IPS-20b (cell line): ENCODE data around the gene RLIM.
"Not testable (repeated sequence)": the region's sequence is repeated elsewhere in the genome, so short reads cannot be mapped to it uniquely, and the experiment has no call there.

Source experiments
- H3K27ac ChIP-seq: one replicate; pipeline ENCODE4 v1.5.1; 2013; ENCODE audit warnings: low read length
- H3K27me3 ChIP-seq: 2 replicates; pipeline ENCODE4 v1.6.1; 2013; ENCODE audit warnings: mild to moderate bottlenecking, low read length, inconsistent platforms; ENCODE audit not compliant: insufficient read depth
- H3K36me3 ChIP-seq: 2 replicates; pipeline ENCODE4 v1.6.1; 2013; ENCODE audit warnings: low read depth, mild to moderate bottlenecking, inconsistent platforms, low read length, moderate library complexity; ENCODE audit not compliant: insufficient read depth
- H3K4me1 ChIP-seq: 2 replicates; pipeline ENCODE4 v1.6.1; 2013; ENCODE audit warnings: mild to moderate bottlenecking, control low read depth, inconsistent platforms, low read length, moderate library complexity; ENCODE audit not compliant: insufficient read depth
- H3K4me3 ChIP-seq: 2 replicates; pipeline ENCODE4 v1.5.1; 2013; ENCODE audit warnings: mild to moderate bottlenecking, low read length, inconsistent platforms
- H3K9ac ChIP-seq: 2 replicates; pipeline ENCODE4 v1.6.1; 2013; ENCODE audit warnings: low read depth, mild to moderate bottlenecking, inconsistent platforms, low read length, moderate library complexity
- H3K9me3 ChIP-seq: 2 replicates; pipeline ENCODE4 v1.6.1; 2013; ENCODE audit warnings: mild to moderate bottlenecking, low read depth, low read length, inconsistent platforms; ENCODE audit not compliant: insufficient read depth

Gene RLIM, protein sequence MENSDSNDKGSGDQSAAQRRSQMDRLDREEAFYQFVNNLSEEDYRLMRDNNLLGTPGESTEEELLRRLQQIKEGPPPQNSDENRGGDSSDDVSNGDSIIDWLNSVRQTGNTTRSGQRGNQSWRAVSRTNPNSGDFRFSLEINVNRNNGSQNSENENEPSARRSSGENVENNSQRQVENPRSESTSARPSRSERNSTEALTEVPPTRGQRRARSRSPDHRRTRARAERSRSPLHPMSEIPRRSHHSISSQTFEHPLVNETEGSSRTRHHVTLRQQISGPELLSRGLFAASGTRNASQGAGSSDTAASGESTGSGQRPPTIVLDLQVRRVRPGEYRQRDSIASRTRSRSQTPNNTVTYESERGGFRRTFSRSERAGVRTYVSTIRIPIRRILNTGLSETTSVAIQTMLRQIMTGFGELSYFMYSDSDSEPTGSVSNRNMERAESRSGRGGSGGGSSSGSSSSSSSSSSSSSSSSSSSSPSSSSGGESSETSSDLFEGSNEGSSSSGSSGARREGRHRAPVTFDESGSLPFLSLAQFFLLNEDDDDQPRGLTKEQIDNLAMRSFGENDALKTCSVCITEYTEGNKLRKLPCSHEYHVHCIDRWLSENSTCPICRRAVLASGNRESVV

DNA sequence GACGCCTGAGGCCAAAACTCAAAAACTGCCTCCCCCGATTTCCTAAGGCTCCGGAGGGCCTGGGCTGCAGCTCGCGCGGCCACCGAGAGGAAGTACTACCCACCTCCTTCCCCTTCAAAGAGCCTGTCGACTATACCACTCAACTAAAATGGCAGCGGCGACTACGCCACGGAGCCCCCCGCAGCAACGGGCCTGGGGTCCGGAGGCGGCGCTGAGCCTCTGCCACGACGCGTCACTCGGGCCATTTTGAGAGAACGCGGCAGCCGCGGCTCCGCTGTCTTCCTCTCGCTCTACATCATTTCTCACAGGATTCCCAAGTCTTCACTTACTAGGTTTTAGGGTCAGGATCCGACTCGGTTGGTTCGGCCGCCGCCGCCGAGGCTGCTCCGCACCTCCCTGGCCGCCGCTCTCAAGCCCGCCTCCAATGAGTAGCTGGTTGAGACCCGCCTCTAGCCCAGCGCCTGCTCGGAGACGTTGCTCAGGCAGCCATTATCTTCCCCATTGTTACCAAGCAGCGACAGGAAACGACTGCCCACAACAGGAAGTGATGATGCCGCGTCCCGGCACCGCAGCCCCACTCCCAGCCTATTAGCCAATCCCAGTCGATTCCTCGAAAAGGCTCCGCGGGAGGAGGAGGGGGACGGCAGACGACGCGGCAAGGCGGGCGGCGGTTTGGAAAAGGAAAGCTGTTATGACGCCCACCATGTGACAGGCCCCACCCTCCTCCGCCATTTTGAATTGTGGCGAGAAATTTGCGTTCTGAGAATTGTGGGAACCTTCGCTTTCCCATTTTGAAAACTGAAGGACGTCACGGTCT is at the start of gene RLIM:
Gene RLIM (minus strand): TSS at position 532 of the 817 bp plus-strand sequence. CDS start 18,647 bp downstream, outside the sequence.
- peak within 1 kb of the TSS; percentile 96 for H3K9ac ChIP-seq
- H3K9me3 ChIP-seq = no peaks in the 10 kb centered on the region; the same call in 1 of the 2 replicates
- H3K4me3 ChIP-seq = peak within 1 kb of the TSS; percentile 92
- peak within 1 kb of the TSS; percentile 87 for H3K27ac ChIP-seq
- no peaks in the 10 kb centered on the region for H3K27me3 ChIP-seq
- peaks cover 25% of the 10 kb centered on the region for H3K36me3 ChIP-seq
- H3K4me1 ChIP-seq = no peaks in the 10 kb centered on the region; the same call in 1 of the 2 replicates

DNA sequence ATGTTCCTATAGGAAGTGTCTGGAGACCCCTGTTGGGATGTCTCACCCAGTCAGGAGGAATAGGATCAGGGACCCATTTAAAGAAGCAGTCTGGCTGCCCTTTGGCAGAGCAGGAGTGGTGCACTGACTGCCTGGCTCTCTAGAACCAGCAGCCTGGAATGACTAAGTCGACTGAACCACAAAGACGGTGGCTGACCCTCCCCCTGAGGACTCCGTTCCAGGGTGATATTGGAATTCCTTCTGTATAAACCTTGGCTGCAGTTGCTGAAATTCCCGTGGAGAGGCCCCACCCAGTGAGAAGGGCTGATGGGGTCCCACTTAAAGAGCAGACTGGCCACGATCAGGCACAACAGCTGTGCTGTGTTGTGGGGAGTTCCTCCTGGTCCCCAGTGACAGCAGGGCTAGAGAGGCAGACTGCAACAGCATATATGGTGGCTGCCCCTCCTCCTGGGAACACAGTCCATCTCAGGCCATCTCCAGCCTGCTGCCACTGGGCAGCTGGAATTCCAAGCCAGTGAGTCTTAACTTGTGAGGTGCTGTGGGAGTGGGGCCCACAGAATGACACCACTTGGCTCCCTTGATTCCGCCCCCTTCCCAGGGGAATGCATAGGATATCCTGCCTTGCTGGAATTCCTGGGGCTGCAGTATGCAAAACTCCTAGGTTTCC is 41.8 kb upstream of the RLIM start:
- no peak overlapping the region for H3K27ac ChIP-seq
- no peak overlapping the region for H3K9ac ChIP-seq
- no peaks in the 10 kb centered on the region for H3K27me3 ChIP-seq
- no peak overlapping the region for H3K4me3 ChIP-seq
- no peaks in the 10 kb centered on the region for H3K4me1 ChIP-seq
- H3K36me3 ChIP-seq = no peaks in the 10 kb centered on the region
- no peaks in the 10 kb centered on the region for H3K9me3 ChIP-seq

DNA sequence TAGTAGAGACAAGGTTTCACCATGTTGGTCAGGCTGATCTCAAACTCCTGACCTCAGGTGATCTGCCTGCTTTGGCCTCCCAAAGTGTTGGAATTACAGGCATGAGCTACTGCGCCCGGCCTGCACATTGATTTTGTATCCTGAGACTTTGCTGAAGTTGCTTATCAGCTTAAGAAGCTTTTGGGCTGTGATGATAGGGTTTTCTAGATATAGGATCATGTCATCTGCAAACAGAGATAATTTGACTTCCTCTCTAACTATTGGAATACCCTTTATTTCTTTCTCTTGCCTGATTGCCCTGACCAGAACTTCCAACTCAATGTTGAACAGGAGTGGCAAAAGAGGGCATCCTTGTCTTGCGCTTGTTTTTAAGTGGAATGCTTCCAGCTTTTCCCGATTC is 40.5 kb upstream of the RLIM start:
- H3K36me3 ChIP-seq, H3K9me3 ChIP-seq, H3K27me3 ChIP-seq, H3K4me1 ChIP-seq, H3K4me3 ChIP-seq, H3K9ac ChIP-seq, H3K27ac ChIP-seq: not testable (repeated sequence)

DNA sequence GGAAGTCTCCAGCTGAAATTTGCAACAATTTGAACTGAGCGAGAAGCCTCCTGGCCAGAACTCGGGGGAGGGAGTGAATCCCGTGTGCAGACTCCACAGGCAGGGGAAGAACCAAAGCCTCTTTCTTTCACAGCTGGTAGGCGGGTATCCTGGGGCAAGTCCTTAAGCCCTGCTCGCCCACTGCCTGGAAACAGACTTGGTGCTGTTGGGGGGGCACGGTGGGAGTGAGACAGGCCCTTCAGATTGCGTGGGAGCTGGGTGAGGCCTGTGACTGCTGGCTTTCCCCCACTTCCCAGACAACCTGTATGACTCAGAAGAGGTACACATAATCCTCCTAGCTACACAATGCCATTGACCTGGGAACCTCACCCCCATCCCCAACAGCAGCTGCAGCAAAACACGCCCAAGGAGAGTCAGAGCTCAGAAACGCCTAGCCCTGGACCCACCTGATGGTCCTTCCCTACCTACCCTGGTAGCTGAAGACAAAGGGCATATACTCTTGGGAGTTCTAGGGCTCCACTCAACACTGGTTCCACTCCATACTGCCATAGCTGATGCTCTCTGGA is 22.4 kb upstream of the RLIM start:
- no peak overlapping the region for H3K9ac ChIP-seq
- H3K4me1 ChIP-seq = no peaks in the 10 kb centered on the region
- H3K36me3 ChIP-seq = no peaks in the 10 kb centered on the region
- no peak overlapping the region for H3K4me3 ChIP-seq
- no peaks in the 10 kb centered on the region for H3K9me3 ChIP-seq
- no peak overlapping the region for H3K27ac ChIP-seq
- H3K27me3 ChIP-seq = no peaks in the 10 kb centered on the region

DNA sequence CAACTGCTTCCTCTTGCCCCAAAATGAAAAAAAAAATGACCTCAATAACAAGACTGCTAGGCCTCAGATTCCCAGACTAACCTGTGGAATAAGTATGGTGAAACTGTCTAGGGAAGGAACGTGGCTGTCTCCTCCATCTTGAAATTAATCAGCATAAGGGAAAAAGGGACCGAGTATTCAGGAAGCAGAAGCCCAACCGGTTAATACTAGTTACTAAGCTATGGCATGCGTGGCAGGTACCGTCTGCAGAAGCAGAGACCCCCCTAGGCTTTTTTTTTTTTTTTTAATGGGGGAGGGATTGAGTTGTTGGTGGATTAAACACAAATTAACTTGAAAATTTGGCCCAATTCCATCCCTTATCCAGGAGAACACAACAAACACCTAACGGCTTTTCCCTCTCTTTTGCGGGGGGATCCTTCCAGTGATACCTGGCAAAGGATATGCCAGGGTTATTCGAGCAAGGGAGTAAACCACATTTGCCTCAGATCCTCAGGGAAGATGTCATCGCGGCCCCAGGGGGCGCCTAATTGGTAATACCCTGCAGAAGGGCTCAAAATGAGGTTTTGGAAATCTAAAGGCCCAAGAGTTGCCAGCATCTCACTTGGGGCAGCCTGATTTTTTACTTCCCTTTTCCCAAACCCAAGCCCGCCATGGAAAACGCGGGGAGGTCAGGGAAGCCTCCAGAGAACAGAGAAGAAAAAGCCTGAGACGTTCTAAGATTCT is 893 bp downstream of the RLIM start:
- Histone ChIP-seq H3K36me3 (peaks cover 29% of the 10 kb centered on the region), H3K9me3 (no peaks in the 10 kb centered on the region; the same call in 1 of the 2 replicates), H3K9ac (peak overlapping the region; percentile 96), H3K4me3 (peak overlapping the region; percentile 92), H3K27me3 (no peaks in the 10 kb centered on the region), H3K4me1 (no peaks in the 10 kb centered on the region; the same call in 1 of the 2 replicates), H3K27ac (peak overlapping the region; percentile 87)

DNA sequence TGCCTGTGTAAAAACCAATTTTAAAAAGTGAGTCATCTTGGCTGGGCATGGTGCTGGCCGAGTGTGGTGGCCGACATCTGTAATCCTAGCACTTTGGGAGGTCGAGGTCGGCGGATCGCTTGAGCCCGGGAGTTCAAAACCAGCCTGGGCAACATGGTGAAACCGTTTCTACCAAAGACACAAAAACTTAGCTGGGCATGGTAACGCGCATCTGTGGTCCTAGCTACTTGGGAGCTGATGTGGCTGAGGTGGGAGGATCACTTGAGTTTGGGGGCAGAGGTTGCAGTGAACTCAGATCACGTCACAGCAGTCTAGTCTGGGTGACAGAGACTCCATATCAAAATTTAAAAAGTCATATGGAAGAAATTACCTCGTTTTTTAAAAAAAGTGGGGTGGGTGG is 7.6 kb downstream of the RLIM start:
- Histone ChIP-seq H3K27me3 (no peaks in the 10 kb centered on the region), H3K27ac (no peak overlapping the region), H3K36me3 (peaks cover 39% of the 10 kb centered on the region), H3K9ac (no peak overlapping the region), H3K4me3 (no peak overlapping the region), H3K4me1 (peaks cover 15% of the 10 kb centered on the region; the same call in 1 of the 2 replicates), H3K9me3 (no peaks in the 10 kb centered on the region; the same call in 1 of the 2 replicates)

DNA sequence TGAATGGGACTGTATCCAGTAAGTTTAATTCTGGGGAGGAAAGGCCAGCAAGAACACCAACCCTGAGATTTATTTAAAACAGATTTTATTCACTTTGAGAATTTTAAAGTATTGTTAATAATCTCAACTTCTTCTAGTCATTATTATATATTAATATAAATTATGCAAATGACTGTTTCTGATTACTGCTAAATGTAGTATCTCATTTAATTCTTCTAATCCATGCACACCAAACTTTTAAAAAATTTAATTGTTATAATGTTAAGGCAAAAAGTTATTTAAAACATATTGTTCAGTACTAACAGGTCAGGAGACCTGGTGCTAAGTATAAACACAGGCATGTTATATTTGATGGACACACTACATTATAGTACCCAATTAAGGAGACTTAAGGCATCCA is 8.1 kb downstream of the RLIM start:
- peaks cover 39% of the 10 kb centered on the region for H3K36me3 ChIP-seq
- no peaks in the 10 kb centered on the region; the same call in 1 of the 2 replicates for H3K9me3 ChIP-seq
- H3K27ac ChIP-seq = no peak overlapping the region
- peaks cover 15% of the 10 kb centered on the region; the same call in 1 of the 2 replicates for H3K4me1 ChIP-seq
- H3K4me3 ChIP-seq = no peak overlapping the region
- H3K27me3 ChIP-seq = no peaks in the 10 kb centered on the region
- H3K9ac ChIP-seq = no peak overlapping the region

DNA sequence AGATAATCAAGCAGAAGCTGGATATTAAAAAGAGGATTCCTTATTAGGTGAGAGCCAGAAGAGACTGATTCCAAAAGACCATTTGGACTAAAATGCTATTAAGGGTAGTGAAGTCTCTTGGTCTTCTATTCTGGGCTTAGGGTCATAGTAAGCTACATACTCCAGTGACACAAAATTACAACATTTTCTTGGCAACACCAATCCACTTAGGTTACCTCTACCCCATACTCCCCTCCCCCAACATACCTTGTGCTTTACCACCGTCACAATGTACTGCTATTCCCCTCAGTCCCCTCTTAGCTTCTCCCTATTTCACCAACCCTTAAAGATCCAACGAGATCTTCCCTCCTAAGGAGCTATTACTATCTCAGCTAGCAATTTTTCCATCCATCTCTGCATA is 11.4 kb downstream of the RLIM start:
- Histone ChIP-seq H3K27ac (no peak overlapping the region), H3K9me3 (no peaks in the 10 kb centered on the region), H3K9ac (no peak overlapping the region), H3K27me3 (no peaks in the 10 kb centered on the region), H3K36me3 (peaks cover 28% of the 10 kb centered on the region; the same call in 1 of the 2 replicates), H3K4me3 (no peak overlapping the region), H3K4me1 (peaks cover 15% of the 10 kb centered on the region; the same call in 1 of the 2 replicates)

DNA sequence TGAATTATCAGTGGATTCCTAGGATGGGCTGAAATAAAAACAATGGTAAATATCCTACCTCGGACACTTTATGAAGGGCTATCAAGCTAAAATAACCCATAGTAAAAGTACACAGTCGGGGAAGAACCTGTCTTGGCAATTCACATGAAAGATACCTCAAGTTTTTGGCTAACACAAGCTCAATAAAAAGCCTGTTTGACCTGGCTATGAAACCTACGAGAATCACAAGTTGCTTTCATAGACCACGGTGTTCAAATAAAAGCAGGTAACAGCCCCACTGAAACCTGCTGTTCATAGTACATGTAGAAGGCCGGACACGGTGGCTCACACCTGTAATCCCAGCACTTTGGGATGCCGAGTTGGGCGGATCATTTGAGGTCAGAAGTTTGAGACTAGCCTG is 12.3 kb downstream of the RLIM start:
- Histone ChIP-seq H3K27me3 (no peaks in the 10 kb centered on the region), H3K9me3 (no peaks in the 10 kb centered on the region), H3K4me1 (peaks cover 15% of the 10 kb centered on the region; the same call in 1 of the 2 replicates), H3K27ac (no peak overlapping the region), H3K9ac (no peak overlapping the region), H3K4me3 (no peak overlapping the region), H3K36me3 (peaks cover 30% of the 10 kb centered on the region; the same call in 1 of the 2 replicates)

DNA sequence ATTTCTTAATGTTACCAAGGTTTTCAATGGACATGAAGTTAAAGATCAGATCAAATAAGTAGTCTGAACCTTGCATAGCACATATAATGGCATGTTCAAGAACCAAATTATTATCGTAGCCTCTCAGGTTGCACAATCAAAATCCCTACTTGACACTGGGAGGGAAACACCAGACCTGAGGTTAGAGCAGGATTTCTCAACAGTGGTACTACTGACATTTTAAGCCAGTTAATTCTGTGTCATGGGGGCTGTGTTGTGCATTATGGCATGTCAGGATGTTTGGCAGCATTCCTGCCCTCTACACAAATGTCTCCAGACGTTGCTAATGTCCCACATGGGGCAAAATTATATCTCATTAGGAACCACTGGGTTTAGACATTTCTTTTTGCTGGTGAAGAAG is 20.8 kb downstream of the RLIM start:
- Histone ChIP-seq H3K36me3 (peaks cover 91% of the 10 kb centered on the region), H3K9ac (no peak overlapping the region), H3K27ac (no peak overlapping the region), H3K4me3 (no peak overlapping the region), H3K9me3 (no peaks in the 10 kb centered on the region), H3K27me3 (no peaks in the 10 kb centered on the region), H3K4me1 (no peaks in the 10 kb centered on the region)
